Activated CD4-positive, alpha-beta T cell treated with anti-CD3 and anti-CD28 coated beads, Interleukin-2, Interleukin-4, amounts not matched to agents 100 ng/mL and 50 ng/mL, durations not matched to agents 16 hours and 8 hours (primary cell): ENCODE results near the gene ADAMTS19.
"Not testable (repeated sequence)": the region's sequence is repeated elsewhere in the genome, so short reads cannot be mapped to it uniquely, and the experiment has no call there.

Experiments used
- DNase-seq: peaks from one replicate; pipeline ENCODE4 v3.0.0-alpha.2; 2020; ENCODE audit warnings: low spot score

Gene ADAMTS19

DNA sequence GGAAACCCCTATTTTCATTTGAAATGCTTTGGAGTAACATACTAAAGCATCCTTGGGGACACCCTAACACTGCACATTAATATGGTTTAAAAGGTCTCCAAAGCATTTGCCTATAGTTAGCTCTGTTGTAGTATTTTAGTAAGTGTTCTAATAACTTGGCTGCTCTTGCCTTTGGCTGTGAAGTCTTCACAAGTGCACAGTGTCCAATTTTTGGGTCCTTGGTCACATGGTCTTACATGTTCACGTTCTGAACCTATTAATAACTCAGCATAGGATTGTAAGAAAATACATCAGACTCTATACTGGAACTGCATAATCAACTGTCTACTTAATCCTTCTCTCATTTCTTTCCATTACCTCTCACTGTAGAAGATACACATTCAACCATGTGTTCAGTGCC is 17.4 kb downstream of the ADAMTS19 start:
- DNase-seq: no peak

DNA sequence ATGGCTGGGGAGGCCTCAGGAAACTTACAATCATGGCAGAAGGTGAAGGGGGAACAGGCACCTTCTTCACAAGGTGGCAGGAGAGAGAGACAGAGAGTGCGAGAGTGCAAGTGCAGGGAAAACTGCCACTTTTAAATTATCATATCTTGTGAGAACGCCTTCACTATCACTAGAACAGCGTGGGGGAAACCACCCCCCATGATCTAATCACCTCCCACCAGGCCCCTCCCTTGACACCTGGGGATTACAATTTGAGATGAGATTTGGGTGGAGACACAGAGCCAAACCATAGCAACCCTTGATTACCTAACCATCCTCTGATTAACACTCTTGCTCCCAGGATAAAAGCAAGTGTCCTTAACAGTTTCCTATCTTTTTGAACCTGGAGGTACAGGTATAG is 21.1 kb downstream of the ADAMTS19 start:
- no peak for DNase-seq

DNA sequence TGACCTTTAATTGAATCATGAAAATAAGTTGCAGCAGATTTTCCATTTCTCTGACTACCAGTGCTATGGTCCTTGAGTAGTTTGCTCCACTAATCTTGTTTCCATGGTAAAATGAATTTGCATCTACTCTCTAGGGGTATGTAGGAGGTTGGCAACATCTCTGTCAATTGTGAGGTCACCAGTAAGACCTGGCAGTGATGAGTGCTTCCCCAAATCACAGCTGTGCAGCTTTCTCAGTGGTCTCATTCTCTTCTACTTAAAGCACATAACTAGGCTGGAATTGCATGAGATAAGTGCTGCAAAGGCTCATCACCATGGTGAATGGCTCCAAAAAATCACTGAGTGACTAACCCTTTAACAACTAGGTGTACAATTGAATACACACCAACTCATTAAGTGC is 36.3 kb downstream of the ADAMTS19 start:
- no peak for DNase-seq

DNA sequence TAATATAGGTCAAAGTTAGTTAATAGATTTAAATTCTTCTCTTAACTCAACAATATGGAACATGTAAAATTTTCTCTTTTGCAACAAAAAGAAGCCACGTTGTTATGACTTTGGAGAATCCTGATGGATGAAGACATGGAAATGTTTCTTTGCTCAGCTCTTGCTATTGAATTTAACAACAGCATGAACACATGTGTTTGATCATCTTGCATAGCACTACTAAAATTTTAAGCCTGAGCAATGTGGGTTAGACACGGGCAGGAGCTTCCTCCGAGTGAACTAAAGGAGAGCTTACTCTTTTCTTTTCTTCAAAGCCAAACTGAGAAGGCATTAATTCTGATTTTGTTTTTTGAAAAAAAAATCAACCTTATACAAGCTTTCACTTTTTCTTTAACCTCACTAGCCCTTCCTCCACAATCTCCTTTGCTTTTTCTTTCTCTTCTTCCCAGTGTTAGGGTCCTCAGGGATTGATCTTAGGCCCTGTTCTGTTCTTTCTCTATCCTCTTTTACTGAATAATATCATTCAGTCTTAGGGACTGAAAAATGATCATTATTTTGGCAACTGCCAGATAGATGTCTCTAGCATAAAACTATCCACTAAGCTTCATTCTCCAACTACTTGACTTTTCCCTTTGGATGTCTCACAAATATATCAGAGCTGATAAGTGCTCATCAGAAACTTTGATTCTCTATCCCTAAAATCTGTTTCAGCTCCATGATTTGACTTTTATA is 36.9 kb downstream of the ADAMTS19 start:
- no peak for DNase-seq

DNA sequence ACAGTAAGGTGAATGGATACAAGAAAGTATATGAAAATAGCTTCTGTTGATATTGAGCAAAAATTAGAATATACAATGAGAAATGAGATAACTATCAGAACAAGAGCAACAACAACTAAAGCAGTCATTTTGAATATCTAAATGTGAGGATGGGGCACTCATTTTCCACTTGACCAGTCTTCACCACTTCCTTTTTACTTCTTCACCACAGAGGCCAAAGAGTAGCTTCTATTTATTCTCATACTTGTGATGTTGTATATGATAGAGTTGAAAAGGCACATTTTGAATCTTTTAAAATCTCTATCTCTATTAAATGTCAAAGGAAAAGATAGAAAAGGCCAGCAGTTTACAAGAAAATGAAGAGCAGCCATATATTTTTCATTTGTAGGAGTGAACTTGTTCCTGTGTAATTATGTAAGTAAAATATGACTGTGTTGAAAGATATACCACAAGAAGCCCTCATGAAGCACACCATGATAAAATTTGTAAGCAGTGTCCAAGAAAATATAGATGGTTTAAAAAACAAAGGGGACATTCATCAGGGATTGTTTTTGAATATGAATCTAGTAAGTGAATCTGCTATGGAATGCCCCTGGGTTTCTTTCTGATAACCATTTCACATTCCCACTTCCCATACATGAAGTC is 39.2 kb downstream of the ADAMTS19 start:
- DNase-seq: no peak

DNA sequence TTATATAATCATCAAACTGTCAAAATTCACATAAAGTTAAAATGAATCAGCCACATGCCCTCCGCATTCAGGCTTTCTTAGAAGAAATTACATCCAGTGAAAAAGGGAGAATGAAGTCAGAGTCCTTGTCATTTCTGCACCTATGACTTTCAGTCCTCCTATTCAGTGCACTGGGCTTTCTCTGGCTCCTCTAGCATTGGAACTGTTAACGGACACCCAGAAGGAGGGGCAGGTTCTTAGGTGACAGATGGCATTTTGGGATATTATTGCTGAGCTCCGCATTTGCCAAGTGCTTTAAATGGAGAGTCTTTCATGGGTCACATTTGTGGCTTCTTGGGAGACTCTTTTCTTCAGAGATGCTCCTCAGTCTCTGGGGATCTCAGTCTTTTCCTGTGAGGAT is 40.0 kb downstream of the ADAMTS19 start:
- DNase-seq: no peak

DNA sequence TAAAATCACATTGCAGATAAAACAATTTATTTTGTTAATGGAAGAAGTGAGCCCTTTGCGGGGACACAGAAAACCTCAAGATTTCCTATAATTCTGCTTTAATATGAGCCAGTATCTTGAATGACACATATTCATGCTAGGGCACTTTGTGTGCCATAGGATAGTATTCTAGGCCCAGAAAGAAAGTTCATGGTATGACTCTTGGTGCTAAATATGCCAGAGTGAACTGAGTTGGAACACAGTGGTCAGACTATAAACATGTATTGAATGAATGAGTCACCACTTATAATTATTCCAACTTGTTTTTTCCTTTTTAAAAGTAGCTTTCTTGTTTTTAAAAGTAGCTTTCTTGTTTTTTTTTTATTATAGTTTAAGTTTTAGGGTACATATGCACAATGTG is 46.0 kb downstream of the ADAMTS19 start:
- no peak for DNase-seq

DNA sequence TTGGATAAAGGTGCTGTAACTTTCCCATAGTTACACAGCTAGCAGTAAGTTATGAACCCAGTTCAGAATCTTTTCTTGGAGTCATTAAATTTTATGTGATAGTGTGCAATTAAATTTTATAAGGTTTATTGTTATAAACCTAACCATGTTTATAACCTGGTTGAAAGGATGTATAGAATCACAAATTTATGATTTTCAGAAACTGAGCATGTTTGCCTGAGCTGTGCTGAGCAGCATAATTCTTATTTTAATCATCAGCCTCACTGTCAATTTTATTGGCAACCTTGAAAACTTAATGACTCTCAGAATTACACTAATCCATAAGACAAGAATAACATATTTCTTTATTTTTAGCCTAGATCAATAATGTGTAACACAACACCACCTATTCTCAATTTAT is 46.9 kb downstream of the ADAMTS19 start:
- no peak for DNase-seq

DNA sequence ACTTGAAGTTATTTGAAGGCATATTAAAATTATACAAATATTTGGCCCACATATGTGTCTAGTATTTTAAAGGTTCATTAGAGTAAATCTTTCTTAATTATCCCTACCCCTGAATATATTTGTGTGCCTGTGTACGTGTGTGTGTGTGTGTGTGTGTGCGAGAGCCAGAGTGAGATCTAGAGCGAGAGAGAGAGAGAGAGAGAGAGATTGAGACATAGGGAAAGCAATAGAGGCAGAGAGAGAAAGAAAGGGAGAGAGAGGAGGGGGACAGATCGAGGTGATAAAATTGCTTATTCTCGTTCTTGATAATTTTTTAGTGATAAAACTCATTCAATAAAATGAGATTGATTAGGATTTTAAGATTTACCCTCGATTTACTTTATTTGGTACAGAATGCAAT is 47.4 kb downstream of the ADAMTS19 start:
- no peak for DNase-seq

DNA sequence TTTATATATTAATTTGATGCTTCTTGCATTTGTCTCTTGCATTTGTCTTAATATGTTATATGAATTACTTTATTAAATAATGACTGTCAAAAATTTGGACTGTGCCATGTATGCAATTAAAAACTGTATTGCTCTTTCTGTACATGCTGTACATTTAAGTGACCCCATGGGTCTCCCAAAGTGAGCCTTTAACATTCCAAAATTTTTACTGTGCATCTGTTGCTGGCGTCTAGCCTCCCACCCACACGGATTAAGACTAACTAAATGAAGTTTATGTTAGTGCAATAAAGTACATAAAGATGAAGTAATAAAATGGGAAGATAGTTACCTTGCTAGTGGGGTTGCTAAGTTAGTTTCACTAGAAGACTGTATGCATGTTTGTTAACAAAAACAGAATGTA is 48.5 kb downstream of the ADAMTS19 start:
- no peak for DNase-seq

DNA sequence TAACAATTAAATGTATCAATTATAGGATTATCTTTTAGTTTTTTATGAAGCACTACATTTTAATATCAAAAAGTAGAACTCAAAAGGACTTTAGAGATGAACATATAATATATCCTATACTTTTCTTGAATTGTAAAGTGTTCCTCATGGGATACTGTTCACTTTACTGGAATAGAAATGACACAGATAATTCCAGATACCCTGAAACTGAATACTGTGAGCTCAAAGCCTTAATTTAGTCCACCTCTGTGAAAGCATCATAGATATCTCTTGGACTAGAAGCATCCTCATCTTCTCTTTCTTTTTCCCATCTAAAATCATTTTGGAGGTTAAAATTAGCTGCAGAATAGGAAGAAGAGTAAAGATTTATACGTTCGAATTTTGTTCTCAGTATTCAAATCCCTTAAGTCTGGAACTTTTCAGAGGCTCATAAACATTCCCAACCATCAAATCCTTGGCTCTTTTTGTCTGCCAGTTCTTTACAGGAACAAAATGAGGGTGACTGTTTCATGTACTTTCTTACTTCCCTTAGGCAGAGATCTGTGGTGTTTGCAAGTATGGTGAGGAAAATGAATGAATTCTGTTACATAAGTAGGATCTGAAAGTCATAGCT is 49.4 kb downstream of the ADAMTS19 start:
- DNase-seq: no peak

DNA sequence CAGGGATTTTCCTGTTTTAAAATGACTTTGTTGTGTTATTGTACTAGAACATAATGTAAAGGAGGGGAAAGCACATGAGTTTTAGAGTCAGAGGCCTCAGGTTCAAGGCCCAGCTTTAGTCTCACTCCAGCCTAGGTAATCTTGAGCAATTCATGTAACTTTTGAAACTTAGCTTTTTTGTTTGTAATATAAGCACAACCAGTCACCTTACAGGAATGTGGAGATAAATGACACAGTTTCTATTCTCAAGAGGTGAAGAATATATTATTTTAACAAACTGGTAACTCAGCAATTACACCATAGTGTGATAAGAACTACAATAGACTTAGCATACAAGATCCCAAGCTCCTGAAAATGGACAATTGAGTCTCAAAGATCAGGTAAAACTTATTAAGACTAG is 51.2 kb downstream of the ADAMTS19 start:
- DNase-seq: no peak

DNA sequence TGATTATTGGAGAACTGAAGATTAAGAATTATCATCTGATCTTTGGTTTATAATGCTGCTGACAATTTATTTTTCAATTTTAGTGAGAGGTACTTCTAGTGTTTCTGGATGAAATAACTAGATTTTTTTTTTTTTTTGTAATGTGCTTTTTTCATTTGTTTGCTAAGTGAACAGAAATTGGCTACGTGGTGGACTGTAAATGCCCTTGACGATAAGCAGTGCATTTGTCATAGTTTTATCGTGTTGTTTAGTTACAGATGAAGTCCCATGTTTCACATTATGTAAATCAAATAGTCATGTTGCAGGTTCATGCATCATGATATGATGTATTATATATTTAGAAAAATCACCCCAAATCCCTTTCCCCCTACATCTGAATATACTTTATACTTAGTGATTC is 81.0 kb downstream of the ADAMTS19 start:
- no peak for DNase-seq

DNA sequence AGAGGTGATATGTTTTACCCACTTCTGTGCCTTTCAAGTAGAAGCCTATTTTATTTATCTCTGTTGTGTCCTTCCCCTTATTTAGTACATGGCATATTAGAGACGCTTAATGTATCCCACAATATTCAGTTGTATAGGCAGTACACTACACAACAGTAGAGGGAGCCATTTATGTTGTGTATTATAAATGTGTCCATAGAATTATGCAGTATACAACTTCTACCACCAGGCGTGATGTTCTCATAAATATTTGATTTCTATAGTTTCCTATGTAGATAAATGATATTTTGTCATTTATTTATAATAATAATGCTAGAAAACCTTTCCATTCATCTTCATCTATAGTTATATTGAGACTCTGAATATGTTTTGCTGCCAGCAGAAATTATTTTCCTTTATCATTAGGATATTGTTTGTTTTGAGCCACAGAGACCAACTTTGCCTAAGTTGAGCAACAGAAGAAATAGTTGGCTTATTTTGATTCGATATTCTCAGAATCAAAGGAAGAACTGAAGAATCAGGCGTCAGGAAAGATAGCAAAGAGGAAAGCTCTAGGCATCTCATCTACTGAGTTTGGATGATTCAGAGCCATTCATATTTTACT is 81.7 kb downstream of the ADAMTS19 start:
- DNase-seq: no peak

DNA sequence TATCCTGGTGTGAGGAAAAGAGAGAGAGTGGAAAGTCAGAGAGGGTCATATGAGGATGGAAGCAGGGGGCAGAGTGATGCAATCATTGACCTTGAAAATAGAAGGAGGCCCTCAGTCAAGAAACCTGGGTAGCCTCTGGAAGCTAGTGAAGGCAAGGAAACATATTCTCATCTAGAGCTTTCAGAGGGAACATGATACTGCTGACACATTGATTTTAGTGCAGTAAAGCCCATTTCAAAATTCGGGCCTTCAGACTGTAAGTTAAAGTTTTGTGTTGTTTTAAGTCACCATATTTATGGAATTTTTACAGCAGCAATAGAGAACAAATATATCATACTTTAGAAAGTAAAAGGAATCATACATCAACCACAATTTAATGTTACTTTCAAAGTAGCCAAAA is 87.0 kb downstream of the ADAMTS19 start:
- no peak for DNase-seq

DNA sequence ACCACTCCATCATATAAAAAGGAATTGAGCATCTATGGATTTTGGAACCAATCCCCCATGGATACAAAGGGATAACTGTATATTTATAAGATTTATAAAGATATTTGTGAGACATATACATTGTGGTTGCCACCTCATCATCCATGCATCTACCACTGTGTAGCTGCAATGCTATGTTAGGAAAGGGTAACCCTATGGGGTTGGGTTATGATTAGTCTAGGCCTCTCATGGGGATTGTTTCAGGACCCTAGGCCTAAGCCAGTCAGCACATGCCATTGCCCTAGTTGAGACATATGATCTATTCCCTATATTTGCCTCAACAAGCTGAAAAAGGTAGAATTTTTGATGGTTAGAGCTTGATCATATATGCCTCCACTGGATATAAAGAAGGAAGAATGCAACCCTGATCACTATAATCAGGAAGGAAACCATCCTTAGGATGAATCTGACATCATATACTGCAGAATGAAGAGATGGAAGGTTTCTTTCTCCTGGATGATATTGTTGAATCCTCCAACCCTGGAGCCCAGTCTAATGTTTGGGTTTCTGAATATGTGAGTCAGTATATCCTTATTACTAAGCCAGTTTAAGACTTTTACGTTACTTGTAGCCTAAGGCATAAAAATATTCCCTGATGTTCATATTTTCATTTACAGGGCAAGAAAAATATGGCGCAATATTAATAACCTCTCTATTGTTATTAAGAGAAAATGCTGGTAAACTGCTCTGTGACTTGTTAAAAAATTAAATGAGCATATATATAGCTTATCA is 94.2 kb downstream of the ADAMTS19 start:
- DNase-seq: no peak

DNA sequence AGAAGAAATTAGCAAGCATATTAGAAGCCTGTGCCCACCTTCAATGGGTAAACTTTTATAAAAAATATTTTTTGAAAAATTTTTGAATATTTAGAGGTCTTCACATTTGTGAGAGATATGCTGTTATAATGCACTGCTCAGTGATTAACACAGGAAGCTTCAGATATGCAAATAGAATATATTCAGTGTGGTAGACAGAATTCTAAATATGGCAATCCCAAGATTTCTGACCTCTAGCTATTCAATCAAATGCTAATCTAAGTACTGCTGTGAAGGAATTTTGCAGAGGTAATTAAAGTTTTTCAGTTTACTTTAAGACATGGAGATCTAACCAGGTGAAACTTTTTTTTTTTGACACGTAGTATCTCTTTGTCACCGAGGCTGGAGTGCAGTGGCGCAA is 103.5 kb downstream of the ADAMTS19 start:
- no peak for DNase-seq

DNA sequence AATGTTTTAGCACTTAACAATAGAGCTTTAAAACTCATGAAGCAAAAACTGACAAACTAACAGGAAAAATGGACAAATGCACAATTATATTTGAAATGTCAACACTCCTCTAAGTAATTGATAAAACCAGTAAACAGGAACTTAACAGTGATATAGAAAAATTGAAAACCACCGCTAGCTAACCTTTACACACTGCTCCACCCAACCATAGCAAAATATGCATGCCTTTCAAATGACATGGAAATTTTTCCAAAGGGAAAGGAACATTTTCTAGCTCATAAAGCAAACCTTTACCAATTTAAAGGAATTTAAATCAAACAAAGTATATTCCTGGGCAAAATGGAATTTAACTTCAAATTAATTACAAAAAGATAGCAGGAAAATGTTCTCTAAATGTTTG is 109.2 kb downstream of the ADAMTS19 start:
- DNase-seq: no peak

DNA sequence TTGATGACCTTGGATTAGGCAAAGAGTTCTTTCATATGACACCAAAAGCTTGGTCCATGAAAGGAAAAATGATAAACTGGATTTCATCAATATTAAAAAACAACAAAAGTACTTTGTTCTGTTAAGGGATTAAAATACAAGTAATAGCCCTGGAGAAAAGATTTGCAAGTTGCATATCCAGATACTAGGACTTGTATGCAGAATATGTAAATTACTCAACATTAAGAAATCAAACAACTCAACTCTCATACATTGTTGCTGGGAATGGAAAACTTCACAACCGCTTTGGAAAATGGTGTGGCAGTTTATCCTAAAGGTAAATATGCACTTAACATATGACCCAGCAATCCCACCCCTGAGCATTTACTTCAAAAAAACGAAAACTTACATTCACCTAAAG is 112.0 kb downstream of the ADAMTS19 start:
- no peak for DNase-seq

DNA sequence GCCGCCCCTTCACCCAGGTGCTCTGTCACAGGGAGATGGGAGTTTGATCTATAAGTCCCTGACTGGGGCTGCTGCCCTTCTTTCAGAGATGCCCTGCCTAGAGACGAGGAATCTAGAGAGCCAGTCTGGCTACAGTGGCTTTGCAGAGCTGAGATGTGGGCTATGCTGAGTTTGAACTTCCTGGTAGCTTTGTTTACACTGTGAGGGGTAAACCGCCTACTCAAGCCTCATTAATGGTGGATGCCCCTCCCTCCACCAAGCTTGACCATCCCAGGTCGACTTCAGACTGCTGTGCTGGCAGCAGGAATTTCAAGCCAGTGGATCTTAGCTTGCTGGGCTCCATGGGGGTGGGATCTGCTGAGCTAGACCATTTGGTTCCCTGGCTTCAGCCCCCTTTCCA is 124.4 kb downstream of the ADAMTS19 start:
- DNase-seq: not testable (repeated sequence)

DNA sequence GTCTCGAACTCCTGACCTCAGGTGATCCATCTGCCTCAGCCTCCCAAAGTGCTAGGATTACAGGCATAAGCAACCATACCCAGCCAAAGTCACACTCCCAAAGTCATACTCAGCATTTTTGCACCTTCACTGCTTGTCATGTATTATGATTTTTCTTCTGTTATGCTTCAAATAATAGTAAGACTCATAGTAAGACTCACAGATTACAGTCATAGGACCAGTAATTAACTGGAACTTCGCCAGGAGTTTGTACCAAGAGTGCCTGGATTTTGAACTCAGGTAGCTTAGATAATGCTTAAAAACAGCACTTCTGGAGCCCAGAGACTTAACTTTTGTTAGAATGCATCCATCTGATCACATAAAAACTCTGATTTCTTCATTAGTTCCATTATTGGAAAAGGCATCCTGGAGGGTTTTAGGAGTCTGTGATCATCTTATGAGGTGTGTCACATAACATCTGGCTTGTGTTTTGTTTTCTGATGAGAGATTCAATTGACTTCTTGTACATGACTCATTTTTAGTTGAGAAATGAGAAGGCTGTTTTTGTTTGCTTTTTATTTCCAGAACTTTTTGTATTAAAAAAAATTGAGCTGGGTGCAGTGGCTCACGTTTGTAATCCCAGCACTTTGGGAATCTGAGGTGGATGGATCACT is 131.5 kb downstream of the ADAMTS19 start:
- no peak for DNase-seq

DNA sequence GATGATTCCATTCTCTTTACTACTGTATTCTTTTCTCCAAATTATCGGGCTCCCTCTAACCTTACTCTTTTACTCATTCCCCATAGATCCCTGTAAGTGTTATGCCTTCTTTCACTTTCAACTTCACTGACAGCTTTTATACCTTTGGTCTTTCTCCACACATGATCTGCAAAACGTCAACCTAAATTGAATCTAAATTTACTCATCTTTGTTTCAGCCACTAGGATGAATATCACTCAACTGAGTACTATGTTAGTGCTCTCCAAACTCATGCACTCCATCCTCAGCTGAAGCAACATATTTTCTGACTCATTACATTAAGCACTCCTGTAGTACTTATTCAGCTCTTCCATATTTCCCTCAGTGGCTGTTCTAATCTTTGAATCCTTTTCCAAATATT is 133.4 kb downstream of the ADAMTS19 start:
- no peak for DNase-seq
